22Rv1 (cell line): ENCODE data around the gene RHOBTB3.

Experiments used
- CTCF ChIP-seq: fragments of 450-650 bp; IDR thresholded peaks from 2 replicates; pipeline ENCODE4 v1.5.1; 2017; ENCODE audit warnings: mild to moderate bottlenecking
- ZFX ChIP-seq: fragments of 450-650 bp; IDR thresholded peaks from 2 replicates; pipeline ENCODE4 v1.6.1; 2017; ENCODE audit warnings: antibody characterized with exemption, borderline replicate concordance

- no peak for TF ChIP-seq CTCF
- TF ChIP-seq ZFX, result no peak
These were observed 22.3 kb upstream of the RHOBTB3 start for GRCh38 chr5:95708876-95709275.
